HG03378 (cell line): ENCODE measurements around the gene CDS1.
"Not testable (repeated sequence)": the region's sequence is repeated elsewhere in the genome, so short reads cannot be mapped to it uniquely, and the experiment has no call there.

Experiments used
- ATAC-seq: cut with Tn5 transposase; IDR thresholded peaks from one replicate; pipeline ENCODE4 v1.9.1; 2021; ENCODE audit warnings: mild to moderate bottlenecking, moderate library complexity; ENCODE audit not compliant: unreplicated experiment

CDS1 gene

DNA sequence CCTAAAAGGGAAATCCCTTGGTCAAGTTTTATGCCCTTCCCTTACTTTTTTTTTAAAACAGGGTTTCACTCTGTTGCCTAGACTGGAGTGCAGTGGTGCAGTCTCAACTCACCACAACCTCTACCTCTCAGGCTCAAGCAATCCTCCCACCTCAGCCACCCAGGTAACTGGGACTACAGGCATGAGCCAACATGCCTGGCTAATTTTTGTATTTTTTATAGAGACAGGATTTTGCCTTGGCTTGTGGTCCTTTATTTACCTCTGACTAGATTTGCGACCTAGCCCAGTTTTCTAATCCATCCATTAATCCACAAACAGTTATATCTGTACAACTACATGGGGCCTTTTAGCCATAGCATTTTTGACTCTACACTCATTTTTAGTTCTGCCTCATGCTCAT is 23.7 kb downstream of the CDS1 start:
- ATAC-seq, result no peak

DNA sequence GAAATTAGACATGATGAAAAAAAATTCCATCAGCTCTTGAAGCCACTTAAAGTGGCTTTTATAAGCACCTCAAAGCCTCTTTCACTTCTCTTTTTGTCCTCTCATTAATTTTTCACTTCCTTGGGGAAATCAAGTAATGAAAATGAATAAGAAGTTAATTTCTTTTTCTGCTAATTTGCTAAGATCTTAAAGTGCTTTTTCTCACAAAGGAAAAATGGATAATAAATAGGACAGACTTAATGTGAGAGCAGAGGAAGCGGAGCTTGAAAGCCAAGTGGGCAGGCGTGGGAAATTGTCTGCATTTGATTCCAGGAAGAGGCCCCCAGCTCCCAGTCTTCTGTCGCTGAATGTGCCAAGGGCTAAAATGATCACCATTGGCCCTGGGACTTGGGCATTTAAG is 28.6 kb downstream of the CDS1 start:
- no peak for ATAC-seq

DNA sequence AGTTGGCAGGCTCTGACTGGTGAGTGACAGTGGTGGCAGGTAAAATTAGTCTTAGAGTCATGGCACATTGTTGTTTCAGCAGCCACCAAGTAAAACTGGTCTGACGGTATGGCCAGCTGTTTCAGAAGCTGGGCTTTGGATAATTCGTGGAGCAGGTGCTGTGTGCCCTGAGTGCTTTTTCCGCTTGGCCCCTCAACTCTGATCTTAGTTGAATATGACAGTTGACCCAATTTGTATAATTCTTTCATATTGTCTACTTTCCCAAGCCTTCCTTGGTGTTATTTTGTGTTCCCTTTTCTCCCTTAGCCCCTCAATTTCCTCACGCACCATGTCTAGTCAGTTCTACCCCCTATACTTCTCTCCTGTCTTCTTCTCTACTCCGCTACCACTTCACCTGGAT is 32.0 kb downstream of the CDS1 start:
- no peak for ATAC-seq

DNA sequence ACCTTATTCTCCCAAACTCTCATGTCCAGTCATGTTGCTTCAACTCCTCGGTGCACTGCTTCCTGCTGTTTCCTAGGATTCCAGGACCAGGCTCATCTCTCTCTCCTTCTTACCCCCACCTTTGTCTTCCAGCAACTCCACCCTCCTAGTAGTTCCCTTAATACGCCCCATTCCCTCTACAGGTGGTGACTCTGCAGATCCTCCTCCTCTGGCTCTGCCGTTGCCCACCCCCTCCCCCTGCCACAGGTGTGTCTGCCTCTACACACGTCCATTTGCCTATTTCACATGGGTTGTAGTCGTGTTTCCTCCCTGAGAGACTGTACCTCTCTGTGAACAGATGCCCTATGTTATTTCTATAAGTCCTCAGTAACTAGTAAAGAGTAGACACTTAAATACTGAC is 32.4 kb downstream of the CDS1 start:
- no peak for ATAC-seq

DNA sequence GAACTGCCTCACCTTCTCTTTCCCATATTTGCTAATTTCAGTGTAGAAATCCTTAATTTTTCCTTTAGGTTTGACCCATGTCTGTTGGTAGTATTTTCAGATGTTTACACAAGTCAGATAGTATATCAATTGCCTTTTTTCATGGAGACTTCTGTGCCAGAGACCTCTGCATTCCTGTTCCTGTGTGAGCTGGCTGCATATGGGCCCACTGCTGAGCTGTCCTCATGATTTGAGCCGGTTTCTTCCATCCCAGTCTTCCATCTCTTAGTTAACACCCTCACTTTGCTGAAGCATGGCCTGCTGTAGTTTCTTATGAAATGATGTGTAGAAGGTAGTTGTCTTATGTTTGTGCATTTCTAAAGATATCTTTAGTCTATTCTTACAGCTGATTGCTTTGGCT is 40.0 kb downstream of the CDS1 start:
- ATAC-seq, result no peak

DNA sequence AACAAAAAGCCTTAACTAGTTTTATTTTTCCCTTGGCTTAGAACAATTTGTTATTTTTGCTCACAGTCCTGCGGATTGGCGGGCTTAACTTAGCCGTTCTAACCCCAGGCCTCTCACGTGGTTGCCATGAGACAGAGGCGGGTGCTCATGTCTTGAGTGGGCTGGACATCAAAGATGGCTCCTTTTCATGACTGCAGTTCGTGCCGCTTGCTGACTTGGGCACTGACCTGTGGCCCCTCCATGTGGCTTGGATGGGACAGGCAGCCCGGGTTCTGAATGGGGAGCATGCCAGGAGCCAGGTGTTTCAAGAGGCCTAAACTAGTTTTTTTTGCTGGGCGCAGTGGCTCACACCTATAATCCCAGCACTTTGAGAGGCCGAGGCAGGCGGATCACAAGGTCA is 40.7 kb downstream of the CDS1 start:
- no peak for ATAC-seq

DNA sequence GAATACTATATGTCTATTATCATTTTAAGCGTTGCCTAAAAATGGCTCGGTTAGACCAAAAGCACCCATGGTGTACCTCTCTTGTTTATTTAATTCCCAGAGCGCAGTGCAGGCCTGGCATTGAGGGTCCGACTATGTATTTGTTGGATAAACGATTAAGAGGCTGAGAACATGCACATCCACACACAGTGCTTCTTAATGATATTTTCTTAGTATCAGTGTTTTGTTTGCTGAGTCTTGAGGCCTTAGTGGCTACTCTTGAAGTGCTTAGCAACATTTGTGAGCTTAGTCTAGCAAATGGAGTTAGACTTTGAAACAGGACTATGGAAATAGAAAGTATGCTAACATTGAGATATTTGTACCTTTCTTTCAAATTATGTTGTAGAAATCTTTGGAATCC is 43.7 kb downstream of the CDS1 start:
- no peak for ATAC-seq

DNA sequence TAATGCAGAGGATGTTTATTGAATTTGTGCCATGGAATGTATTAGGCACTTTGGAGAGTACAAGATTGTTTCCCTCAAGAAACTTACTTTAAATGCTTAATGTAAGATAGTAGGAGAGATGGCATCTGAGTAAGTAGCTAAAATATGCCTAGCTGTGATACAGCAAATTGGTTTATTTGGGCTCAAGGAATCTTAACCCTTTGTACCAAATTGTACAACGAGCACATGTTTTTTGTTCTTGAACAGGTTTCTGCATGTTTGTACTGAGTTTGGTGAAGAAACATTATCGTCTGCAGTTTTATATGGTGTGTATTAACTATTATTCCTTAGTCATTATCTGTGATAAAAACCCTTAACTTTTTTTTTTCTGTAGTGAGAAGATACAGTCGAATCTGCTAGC is 48.6 kb downstream of the CDS1 start:
- no peak for ATAC-seq

DNA sequence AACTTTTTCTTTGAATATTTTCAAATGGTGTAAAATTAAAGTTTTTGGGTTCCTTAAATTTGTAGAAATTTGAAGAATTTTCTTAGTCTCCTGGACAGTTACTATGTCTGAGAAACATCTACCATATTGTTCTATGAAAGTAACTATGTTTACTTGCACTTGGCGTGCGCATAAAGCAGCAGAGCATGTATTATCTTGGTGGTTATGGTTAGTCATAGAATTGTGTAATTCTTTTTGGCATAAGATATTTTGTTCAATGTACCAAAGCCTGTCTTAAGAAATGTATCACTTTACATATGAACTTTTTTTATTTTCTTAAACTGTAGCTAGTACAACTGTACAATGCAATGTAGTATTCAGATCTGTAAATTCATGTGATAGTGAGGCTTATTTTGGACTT is 49.2 kb downstream of the CDS1 start:
- no peak for ATAC-seq

DNA sequence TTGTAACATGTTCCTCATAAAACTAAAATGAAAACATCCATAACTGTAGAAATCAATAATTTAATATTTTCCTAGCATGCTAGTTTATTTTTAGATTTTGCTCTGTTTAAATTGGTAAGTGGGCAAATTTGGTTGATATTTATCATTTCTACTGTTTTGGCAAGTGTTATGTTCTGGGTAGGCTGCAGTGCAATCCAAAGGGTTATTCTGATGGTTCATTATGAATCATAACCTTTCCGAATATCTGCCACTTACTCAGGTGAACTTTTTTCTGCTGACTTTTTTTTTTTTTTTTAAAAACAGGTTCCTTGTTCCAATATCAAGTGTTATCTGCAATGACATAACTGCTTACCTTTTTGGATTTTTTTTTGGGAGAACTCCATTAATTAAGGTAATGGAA is 52.0 kb downstream of the CDS1 start:
- no peak for ATAC-seq

DNA sequence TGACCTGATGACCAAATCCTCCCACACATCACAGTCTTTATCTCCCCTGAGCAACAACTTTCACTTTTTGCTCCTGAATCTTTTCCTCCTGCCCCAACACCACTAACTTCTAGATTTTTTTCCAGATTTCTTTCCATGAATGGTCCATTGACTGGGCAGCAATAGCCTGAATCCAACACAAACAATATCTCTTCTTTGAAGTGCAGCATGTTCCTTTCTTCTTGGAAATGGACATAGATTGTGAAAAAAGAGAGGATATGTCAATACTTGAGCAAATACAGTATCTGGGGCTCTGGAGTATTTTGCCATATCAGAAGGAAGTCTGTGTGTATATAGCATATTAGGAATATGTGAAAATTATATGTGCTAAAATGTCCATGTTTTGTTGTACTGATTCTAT is 55.2 kb downstream of the CDS1 start:
- ATAC-seq, result no peak

DNA sequence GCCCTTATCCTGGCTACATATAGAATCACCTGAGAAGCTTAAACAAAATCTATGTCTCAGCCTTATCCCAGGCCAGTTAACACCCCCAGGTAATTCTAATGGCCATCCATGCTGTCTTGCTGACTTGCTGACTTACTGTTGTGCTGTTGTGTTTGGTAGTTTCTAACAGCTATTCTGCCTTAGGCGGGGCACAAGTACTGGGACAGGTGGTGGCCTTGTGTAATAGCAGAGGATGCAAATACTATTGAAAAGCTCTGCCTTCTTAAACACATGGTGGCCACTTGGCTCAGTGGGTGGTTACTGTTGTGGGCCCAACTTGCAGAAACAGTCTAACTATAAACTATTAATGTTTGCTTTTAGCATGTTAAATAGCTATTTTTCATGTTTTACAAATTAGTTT is 56.2 kb downstream of the CDS1 start:
- ATAC-seq, result no peak

DNA sequence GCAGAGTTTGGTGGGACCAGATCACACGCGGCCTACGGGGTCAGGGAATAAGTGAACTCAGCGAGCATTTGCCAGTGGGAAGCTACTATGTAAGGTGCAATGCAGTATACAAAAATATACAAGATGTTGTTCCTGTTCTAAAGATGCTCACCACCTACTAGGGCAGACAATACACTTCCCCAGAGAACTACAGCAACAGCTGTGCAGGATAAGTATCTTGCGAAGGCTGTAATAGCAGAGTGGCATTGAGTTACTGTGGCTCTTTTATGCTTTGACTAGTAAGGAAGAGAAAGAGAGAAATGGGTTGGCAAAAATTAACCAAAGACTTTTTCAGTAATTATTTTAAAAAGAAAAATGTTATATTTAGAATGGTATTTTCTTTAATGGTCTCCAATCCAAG is 61.2 kb downstream of the CDS1 start:
- ATAC-seq, result no peak

DNA sequence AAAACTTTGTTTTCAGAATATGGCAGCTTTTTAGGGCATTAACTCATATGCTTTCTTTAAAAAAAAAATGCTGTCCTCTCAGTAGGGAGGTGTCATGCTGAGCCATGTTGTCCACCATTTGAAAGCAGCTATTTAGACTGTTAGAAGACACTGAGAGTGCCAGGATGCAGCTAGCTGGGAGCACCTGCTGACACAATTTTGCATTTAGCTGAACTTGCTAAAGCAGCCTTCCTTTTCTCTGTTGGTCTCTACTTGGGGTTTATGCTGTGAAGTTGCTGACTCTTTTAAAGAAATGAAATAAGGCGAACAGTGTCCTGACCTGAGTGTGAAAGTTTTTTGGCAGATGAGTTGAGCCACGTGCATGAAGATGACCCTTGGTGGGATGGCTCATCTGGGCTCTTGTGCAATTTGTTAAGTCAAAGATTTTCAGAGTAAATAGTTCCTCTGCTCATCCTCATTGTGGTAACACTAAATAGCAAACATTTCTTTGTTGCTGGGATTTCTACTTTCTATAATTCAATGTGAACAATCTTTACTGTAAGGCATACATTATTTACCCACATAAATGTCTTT is 64.5 kb downstream of the CDS1 start:
- no peak for ATAC-seq

DNA sequence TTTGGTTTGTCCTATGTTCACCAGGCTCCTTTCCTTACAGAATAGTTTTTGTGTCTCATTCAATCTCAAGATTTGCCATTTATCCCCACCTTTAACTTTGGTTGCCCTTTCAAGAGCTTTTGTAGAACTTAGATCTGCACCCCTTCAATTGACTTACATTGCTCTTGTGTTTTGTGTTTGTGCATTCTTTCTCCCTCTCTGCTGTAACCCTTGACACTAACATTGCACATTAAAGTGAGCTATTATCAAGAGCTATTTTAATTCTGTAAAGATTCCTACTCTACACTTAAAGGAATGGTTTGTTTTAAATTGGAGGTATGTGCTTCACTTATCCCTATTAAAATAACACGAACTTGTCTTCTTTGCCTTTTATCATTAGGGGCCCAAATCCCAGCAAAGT is 65.3 kb downstream of the CDS1 start:
- ATAC-seq, result no peak

DNA sequence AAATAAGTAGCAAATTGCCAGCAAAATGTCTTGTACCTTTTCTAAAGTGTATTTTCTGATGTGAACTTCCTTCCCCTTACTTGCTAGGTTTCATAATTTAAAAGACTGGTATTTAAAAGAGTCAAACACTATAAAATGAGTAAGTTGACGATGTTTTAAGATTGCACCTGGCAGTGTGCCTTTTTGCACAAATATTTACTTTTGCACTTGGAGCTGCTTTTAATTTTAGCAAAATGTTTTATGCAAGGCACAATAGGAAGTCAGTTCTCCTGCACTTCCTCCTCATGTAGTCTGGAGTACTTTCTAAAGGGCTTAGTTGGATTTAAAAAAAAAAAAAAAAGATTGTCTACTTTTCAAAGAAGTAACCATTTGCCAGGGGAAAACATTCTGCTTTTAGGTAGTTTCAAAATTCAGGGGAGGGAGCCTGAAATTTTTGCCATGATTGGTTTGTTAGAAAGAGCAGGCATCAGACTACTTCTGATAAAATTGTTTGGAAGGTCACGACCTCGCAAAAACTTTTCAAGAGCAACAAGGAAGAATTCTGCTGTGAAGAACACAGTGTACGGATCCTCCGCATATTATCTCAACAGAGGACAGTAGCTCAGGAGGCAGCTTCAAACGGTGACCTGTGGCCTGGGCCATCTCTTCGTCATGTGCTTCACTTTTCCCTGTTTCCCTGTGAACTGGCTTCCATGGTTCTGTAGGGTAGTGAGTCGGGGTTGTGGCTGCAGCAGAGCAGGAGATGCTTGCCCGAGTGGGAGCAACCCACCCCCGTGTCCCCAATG is 66.1 kb downstream of the CDS1 start:
- no peak for ATAC-seq

DNA sequence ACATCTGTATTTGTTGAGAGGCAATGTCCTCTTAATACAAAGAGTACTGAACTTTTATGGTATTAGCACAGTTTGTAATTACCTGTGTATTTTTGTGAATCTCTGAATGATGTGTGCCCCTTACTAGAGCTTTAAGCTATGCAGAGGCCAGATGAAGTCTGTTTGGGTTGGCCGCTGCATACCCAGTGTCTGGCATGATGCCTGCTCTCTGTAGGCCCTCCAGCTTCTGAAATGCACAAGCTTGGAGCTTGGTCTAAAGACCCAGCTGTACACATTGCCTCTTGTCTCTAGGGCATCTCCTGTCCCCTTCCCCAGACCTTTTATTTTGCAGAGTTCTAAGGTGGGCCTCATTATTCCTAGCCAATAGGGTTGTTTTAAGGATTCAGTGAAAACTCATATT is 68.6 kb downstream of the CDS1 start:
- no peak for ATAC-seq

DNA sequence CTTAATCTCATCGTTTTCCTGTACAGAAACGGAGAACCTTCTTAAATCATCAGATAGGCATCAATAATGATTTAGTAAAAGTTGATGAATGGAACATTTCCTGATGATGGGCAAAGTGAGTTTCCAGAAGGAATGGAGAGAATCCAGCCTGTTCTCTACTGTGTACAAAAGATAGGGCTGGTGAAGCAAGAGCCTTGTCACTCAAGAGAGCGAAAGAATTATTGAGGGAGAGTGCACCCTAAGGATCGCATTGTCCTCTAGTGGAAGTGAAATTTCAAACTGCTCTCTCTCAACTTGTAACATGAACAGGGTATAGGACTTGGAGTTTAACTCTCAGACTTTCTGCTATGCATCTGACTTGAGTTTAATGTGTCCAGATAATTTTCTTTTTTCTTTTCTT is 69.6 kb downstream of the CDS1 start:
- ATAC-seq, result no peak

DNA sequence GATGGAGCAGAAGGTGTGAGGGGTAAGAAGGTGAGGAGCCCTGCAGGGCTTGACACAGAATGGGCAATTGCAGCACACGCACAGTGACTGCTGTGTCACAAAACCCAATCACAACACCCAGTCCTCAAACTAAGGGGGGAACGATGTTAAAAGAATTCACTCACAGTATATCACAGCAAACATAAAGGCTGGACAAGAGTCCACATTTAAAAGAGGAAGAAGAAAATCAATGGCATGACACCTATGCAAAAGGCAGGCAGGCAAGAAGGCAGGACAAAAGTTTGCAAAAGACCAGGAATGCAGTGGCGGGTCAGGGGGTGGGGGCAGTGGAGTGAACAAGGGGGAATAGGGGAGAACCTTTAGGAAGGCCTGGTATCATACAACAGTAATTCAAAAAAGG is 77.7 kb downstream of the CDS1 start:
- no peak for ATAC-seq

DNA sequence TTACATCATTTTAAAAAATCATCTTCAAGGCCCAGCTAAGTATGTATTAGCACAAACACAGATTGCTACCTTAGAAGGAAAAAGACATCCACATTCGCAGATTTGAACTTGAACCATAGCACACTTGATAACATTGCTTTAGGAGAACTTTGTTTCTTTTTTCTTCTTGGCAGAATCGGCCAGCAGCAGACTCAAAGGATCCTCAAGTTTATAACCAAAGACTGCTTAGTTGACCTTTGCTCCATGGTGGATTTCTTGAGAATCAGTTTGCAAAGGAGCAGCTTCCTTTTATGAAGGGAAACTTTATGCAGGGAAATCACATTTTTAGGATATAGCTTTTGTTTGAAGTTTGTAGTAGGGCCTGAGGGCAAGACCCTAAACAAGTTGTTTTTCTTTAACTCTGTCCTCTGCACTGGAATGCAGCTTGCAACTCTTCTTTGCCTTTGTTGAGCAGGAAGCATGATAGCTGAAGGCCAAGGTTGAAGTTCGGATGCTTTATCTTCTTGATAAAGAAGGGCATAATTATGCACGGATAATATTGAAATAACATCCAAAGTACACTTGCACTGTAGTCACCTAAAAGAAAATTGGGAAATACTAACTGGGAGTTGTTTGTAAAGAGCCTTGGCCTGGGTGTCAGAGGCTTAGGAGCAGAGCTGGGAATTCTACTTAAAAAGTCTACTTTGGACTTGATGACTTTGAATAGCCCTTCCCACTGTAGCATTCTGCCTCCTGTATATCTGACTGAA is 78.4 kb downstream of the CDS1 start:
- no peak for ATAC-seq

DNA sequence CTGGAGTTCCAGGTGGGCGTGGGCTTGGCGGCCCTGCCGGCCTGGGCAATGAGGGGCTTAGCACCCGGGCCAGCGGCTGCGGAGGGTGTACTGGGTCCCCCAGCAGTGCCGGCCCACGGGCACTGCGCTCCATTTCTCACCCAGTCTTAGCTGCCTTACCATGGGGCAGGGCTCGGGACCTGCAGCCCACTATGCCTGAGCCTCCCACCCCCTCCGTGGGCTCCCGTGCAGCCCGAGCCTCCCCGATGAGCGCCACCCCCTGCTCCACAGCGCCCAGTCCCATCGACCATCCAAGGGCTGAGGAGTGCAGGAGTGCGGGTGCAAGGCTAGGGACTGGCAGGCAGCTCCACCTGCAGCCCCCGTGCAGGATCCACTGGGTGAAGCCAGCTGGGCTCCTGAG is 81.8 kb downstream of the CDS1 start:
- not testable (repeated sequence) for ATAC-seq

DNA sequence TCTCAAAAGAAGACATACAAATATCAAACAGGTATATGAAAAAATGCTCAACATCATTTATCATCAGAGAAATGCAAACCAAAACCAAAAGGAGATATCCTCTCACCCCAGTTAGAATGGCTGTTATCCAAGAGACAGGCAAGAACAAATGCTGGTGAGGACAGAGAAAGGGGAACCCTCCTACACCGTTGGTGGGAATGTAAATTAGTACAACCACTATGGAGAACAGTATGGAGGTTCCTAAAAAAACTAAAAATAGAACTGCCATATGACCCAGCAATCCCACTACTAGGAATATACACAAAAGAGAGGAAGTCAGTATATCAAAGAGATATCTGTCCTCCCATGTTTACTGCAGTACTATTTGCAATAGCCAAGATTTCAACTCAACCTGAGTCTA is 83.5 kb downstream of the CDS1 start:
- ATAC-seq, result no peak
